ENCODE measurements around the gene PLXNA4. TPM values are rescaled to one million over a fixed set of nuclear protein-coding genes. Genes with fewer than 3 reads are reported as not detected.

PLXNA4 gene
- total RNA-seq, 4 donors from 2014 or later, result 1.1 to 2.8 (median 1.4) TPM

GRCh38 chr7:132425942-132426341, 150.3 kb downstream of the PLXNA4 start:
- no peak for DNase-seq
- no peaks in the 10 kb centered on the region for H3K36me3 ChIP-seq
- peaks cover 4 to 8% (median 5%) of the 10 kb centered on the region in 4 donors for H3K4me1 ChIP-seq
- no peak for TF ChIP-seq EP300 (IDR thresholded peaks at IDR 0.05; ENCODE audit: low read depth)
- TF ChIP-seq POLR2AphosphoS5 (IDR thresholded peaks at IDR 0.05), result no peak
- TF ChIP-seq, protein P1, sequence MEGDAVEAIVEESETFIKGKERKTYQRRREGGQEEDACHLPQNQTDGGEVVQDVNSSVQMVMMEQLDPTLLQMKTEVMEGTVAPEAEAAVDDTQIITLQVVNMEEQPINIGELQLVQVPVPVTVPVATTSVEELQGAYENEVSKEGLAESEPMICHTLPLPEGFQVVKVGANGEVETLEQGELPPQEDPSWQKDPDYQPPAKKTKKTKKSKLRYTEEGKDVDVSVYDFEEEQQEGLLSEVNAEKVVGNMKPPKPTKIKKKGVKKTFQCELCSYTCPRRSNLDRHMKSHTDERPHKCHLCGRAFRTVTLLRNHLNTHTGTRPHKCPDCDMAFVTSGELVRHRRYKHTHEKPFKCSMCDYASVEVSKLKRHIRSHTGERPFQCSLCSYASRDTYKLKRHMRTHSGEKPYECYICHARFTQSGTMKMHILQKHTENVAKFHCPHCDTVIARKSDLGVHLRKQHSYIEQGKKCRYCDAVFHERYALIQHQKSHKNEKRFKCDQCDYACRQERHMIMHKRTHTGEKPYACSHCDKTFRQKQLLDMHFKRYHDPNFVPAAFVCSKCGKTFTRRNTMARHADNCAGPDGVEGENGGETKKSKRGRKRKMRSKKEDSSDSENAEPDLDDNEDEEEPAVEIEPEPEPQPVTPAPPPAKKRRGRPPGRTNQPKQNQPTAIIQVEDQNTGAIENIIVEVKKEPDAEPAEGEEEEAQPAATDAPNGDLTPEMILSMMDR (IDR thresholded peaks at IDR 0.05), result no peak
- no peak for TF ChIP-seq POLR2A (IDR thresholded peaks at IDR 0.05)
- no peak overlapping the region for H3K4me3 ChIP-seq
- no peaks in the 10 kb centered on the region for H3K27me3 ChIP-seq
- H3K9me3 ChIP-seq, result no peaks in the 10 kb centered on the region
- 92% methylated on average over 4 of the region's 4 CpGs; no CpG with 5 or more reads in 1 of the 2 donors for WGBS, 2 donors (ENCODE audit: low coverage in 1 of 2)
- H3K27ac ChIP-seq, result no peak overlapping the region
- in situ Hi-C loops (cut with MboI; ENCODE audit: low pct_ligation_motif_present in 1 of 4, low pct_unique_long_range_greater_than_20kb in 1 of 4, low sequenced_read_pairs in 3 of 4), result no loop called here
- intact Hi-C loops (cut with DNase I; ENCODE audit: low total_unique reads), result no loop called here

DNA sequence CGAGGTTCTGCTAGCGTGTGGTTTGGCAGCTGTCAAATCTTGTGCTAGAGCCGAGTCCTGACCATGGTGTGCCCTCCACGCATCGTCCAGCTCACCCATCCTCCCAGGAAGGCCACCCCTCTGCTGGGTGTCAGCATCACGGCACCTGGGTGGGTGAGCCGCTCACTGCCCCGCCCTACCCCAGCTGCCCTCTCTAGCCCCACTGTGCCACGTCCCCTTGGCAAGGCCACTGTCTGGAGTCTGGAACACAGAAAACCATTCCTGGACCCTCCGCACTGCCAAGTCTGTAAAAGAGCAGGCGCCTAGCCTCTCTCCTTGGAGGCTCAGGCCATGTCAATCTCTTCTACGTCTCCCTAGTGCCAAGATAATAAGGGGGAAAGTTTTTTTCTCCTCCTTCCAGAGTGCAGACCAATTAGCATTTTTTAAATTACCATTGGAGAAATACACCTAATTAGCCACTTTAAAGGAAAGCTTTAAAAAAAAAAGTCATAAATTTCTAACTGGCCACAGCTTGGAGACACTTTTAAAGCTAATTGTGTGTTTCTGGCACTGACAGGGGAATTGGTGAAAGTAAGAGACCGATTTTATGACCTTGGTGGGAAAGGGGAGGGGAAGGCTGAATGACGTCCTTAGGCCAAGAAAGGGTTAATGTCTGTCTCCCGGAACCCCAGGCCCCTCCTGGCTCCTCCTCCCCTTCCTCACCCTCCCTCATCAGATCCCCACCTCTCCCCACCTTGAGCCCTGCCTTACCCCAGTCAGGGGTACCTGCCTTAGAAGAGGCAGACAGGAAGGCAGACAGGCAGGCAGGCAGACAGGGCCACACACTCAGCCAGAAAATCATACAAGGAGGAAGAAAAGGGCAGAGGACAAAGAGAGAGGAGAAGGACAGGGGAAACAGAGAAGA, 151.2 kb downstream of the PLXNA4 start:
- Histone ChIP-seq H3K36me3 (no peaks in the 10 kb centered on the region), H3K4me1 (peaks cover 0 to under 1% (median 0%) of the 10 kb centered on the region in 4 donors), H3K27ac (no peak overlapping the region), H3K4me3 (no peak overlapping the region), H3K9me3 (no peaks in the 10 kb centered on the region), H3K27me3 (no peaks in the 10 kb centered on the region)
- 62 to 73% methylated on average over 8 to 15 of the region's 15 CpGs for WGBS, 2 donors (ENCODE audit: low coverage in 1 of 2)
- intact Hi-C loops (cut with DNase I; ENCODE audit: low total_unique reads), result no loop called here
- TF ChIP-seq EP300 (IDR thresholded peaks at IDR 0.05; ENCODE audit: low read depth), result no peak
- no peak for TF ChIP-seq POLR2A (IDR thresholded peaks at IDR 0.05)
- TF ChIP-seq, protein P1 (IDR thresholded peaks at IDR 0.05), result no peak
- no peak for TF ChIP-seq POLR2AphosphoS5 (IDR thresholded peaks at IDR 0.05)
- in situ Hi-C loops (cut with MboI; ENCODE audit: low pct_ligation_motif_present in 1 of 4, low pct_unique_long_range_greater_than_20kb in 1 of 4, low sequenced_read_pairs in 3 of 4), result no loop called here
- DNase-seq, result no peak

DNA sequence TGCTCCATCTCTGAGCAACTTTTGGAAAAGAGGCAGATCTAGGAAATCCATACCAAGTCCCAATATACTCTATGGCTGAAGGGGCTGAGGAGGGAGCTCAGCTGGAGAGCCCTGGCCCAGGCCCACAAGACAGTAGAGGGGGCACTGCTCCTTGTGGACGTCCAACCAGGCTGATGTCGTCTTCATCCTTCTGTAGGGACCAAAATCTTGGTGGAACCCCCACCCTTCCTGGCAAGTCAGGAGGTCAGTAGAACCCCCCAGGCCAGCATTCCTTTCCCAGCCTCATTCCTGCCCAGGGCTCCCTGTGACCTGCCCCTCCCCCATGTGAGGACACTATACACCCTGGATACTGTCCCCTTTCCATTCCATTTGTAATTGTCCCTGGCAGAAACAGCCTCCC, 152.0 kb downstream of the PLXNA4 start:
- intact Hi-C loops (cut with DNase I; ENCODE audit: low total_unique reads) (no loop called here), in situ Hi-C loops (cut with MboI; ENCODE audit: low pct_ligation_motif_present in 1 of 4, low pct_unique_long_range_greater_than_20kb in 1 of 4, low sequenced_read_pairs in 3 of 4) (no loop called here)
- Histone ChIP-seq H3K4me3 (no peak overlapping the region), H3K27me3 (no peaks in the 10 kb centered on the region), H3K4me1 (no peaks in the 10 kb centered on the region), H3K36me3 (no peaks in the 10 kb centered on the region), H3K9me3 (no peaks in the 10 kb centered on the region), H3K27ac (no peak overlapping the region)
- TF ChIP-seq POLR2A (IDR thresholded peaks at IDR 0.05), result no peak
- DNase-seq, result no peak
- WGBS, 2 donors (ENCODE audit: low coverage in 1 of 2), result 89% methylated on average over 2 of the region's 2 CpGs; no CpG with 5 or more reads in 1 of the 2 donors

DNA sequence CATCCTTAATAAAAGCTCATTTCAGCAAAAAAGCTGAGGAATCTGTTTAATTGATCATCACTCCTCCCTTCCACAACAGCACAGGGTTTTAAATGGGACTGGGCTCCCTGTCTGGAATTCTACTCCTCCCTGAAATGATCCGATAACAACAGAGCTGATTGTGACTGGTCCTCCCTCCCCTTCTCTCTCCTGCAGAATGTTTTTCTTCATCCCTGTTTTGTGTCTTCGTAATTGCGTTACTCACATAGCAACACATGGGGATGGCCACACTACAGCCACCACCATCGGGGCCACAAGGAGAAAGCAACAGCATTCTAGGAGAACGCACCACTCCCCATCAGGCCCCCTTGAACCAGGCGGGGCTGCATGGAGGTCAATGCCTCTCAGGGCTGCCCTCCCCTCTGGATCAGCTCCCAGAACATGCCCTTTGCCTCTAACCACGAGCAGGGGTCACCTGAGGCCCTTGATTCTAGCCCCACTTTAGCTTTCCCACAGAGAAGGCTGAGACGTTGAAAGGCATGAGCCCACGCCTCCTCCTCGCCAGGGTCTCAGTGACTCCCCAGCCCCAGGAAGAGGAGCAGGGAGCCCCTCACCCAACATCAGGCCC, 152.6 kb downstream of the PLXNA4 start:
- H3K36me3 ChIP-seq, result no peaks in the 10 kb centered on the region
- no peak overlapping the region for H3K4me3 ChIP-seq
- 71% methylated on average over 10 of the region's 10 CpGs; no CpG with 5 or more reads in 1 of the 2 donors for WGBS, 2 donors (ENCODE audit: low coverage in 1 of 2)
- H3K9me3 ChIP-seq, result no peaks in the 10 kb centered on the region
- H3K27ac ChIP-seq, result no peak overlapping the region
- no peaks in the 10 kb centered on the region for H3K4me1 ChIP-seq
- H3K27me3 ChIP-seq, result no peaks in the 10 kb centered on the region
- TF ChIP-seq, protein P1 (IDR thresholded peaks at IDR 0.05), result no peak
- TF ChIP-seq POLR2A (IDR thresholded peaks at IDR 0.05) (no peak), POLR2AphosphoS5 (IDR thresholded peaks at IDR 0.05) (no peak), EP300 (IDR thresholded peaks at IDR 0.05; ENCODE audit: low read depth) (no peak)
- DNase-seq, result no peak
- intact Hi-C loops (cut with DNase I; ENCODE audit: low total_unique reads), result no loop called here
- in situ Hi-C loops (cut with MboI; ENCODE audit: low pct_ligation_motif_present in 1 of 4, low pct_unique_long_range_greater_than_20kb in 1 of 4, low sequenced_read_pairs in 3 of 4), result no loop called here
